ENCODE results near the gene IGSF9B.

DNA sequence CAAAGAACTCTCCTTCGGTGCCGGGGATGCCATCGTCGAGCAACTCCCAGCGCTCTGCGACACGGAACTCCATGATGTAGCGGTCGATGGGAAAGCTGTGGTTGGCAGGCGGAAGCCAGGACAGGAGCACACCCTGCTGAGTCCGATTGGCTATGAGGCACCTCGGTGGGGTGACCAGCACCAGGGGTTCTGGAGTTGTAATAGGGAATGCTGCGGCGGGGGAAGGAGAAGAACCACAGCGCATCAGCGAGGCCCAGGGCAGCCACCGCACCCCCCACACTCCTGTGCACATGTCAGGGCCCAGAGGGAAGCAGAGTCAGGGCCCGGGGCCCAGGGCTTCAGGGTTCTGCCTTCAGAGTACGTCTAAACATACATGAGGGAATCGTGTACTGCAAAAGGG lies 31.0 kb downstream of the IGSF9B start:
- TF ChIP-seq, protein P1, sequence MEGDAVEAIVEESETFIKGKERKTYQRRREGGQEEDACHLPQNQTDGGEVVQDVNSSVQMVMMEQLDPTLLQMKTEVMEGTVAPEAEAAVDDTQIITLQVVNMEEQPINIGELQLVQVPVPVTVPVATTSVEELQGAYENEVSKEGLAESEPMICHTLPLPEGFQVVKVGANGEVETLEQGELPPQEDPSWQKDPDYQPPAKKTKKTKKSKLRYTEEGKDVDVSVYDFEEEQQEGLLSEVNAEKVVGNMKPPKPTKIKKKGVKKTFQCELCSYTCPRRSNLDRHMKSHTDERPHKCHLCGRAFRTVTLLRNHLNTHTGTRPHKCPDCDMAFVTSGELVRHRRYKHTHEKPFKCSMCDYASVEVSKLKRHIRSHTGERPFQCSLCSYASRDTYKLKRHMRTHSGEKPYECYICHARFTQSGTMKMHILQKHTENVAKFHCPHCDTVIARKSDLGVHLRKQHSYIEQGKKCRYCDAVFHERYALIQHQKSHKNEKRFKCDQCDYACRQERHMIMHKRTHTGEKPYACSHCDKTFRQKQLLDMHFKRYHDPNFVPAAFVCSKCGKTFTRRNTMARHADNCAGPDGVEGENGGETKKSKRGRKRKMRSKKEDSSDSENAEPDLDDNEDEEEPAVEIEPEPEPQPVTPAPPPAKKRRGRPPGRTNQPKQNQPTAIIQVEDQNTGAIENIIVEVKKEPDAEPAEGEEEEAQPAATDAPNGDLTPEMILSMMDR (conservative IDR thresholded peaks at IDR 0.05 in 1 of 2, IDR thresholded peaks at IDR 0.05 in 1 of 2; ENCODE audit: extremely low read depth in 1 of 2, insufficient read depth in 1 of 2, low read depth in 1 of 2, low read length in 2 of 2): no peak
- TF ChIP-seq EZH2 (IDR thresholded peaks at IDR 0.05; ENCODE audit: borderline replicate concordance, low read length): no peak

All from mammary epithelial cell (primary cell).